Measurements from ENCODE around the gene DCAF8L2. TPM values are rescaled to one million over a fixed set of nuclear protein-coding genes. Genes with fewer than 3 reads are reported as not detected.
"Not testable (repeated sequence)": the region's sequence is repeated elsewhere in the genome, so short reads cannot be mapped to it uniquely, and the experiment has no call there.

DCAF8L2 gene
- total RNA-seq, 1 donor from 2014 or later = 0.62 TPM

- DNase-seq (ENCODE audit: low spot score) = no peak
- Mint-ChIP-seq H3K27ac (ENCODE audit: unreplicated experiment) (no peak overlapping the region), H3K27me3 (ENCODE audit: unreplicated experiment) (no peaks in the 10 kb centered on the region), H3K36me3 (ENCODE audit: low read depth, unreplicated experiment) (no peaks in the 10 kb centered on the region), H3K9me3 (ENCODE audit: unreplicated experiment) (no peaks in the 10 kb centered on the region), H3K4me1 (ENCODE audit: unreplicated experiment) (no peaks in the 10 kb centered on the region), H3K4me3 (ENCODE audit: unreplicated experiment) (no peak overlapping the region)
- no peak for TF ChIP-seq CTCF (IDR thresholded peaks at IDR 0.05; ENCODE audit: unreplicated experiment)
These were observed 138.1 kb downstream of the DCAF8L2 start for GRCh38 chrX:27728291-27728690.

DNA sequence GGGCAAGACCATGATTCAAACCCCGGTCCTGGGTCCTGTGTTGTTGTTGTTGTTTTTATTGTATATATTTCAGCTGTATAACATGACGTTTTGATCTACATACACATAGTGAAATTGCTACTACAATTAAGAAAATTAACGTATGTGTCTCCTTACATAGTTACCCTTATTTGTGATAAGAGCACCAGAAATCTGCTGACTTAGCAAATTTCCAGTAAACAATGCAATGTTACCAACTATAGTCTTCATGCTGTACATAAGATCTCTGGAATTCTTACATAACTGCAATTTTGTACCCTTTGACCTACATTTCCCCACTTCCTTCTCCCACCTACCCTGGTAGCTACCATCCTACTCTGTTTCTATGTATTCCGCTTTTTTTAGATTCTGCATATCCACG, 141.8 kb downstream of the DCAF8L2 start:
- Mint-ChIP-seq H3K36me3 (ENCODE audit: low read depth, unreplicated experiment) (no peaks in the 10 kb centered on the region), H3K27ac (ENCODE audit: unreplicated experiment) (no peak overlapping the region), H3K4me1 (ENCODE audit: unreplicated experiment) (no peaks in the 10 kb centered on the region), H3K9me3 (ENCODE audit: unreplicated experiment) (no peaks in the 10 kb centered on the region), H3K4me3 (ENCODE audit: unreplicated experiment) (no peak overlapping the region), H3K27me3 (ENCODE audit: unreplicated experiment) (no peaks in the 10 kb centered on the region)
- TF ChIP-seq CTCF (IDR thresholded peaks at IDR 0.05; ENCODE audit: unreplicated experiment) = no peak
- no peak for DNase-seq (ENCODE audit: low spot score)

DNA sequence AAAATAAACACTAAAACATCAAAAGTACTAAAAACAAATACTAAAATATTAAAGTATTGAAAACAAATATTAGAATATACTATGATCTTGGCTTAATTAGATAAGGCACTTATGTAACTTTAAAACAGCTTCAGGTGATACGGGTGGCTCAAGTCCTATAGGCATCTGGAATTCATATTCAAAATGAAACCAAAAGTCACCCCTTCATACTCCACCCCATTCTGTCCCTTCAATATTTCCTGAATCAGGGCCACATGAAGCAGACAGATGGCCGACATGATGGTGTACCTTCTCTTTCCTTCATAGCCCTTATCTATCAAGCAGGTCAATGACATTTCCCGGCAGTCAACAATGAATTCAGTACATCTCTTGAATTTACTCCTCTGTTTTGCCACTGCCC, 145.8 kb downstream of the DCAF8L2 start:
- no peaks in the 10 kb centered on the region for H3K27me3 Mint-ChIP-seq (ENCODE audit: unreplicated experiment)
- H3K36me3 Mint-ChIP-seq (ENCODE audit: low read depth, unreplicated experiment) = no peaks in the 10 kb centered on the region
- H3K4me1 Mint-ChIP-seq (ENCODE audit: unreplicated experiment) = no peaks in the 10 kb centered on the region
- DNase-seq (ENCODE audit: low spot score) = no peak
- TF ChIP-seq CTCF (IDR thresholded peaks at IDR 0.05; ENCODE audit: unreplicated experiment) = no peak
- H3K4me3 Mint-ChIP-seq (ENCODE audit: unreplicated experiment) = no peak overlapping the region
- no peak overlapping the region for H3K27ac Mint-ChIP-seq (ENCODE audit: unreplicated experiment)
- H3K9me3 Mint-ChIP-seq (ENCODE audit: unreplicated experiment) = no peaks in the 10 kb centered on the region

DNA sequence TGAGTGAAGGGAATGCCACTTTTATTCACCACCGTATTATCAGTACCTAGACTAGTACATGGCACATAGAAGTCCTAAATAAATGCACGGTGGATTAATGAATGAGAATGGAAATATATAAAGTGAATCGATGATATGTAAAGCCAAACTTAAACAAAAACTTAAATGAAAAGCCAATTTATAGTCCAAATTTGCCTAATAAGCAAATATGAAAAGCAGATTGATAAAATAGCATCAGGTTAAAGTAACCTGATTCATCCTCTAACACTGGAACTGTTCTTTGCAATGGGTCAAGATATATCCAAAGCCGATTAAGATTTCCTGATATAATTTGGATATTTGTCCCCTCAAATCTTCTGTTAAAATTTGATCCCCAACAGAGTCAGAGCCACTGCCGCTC, 150.8 kb downstream of the DCAF8L2 start:
- Mint-ChIP-seq H3K4me1 (ENCODE audit: unreplicated experiment) (peaks cover 2% of the 10 kb centered on the region), H3K4me3 (ENCODE audit: unreplicated experiment) (no peak overlapping the region), H3K36me3 (ENCODE audit: low read depth, unreplicated experiment) (no peaks in the 10 kb centered on the region), H3K27me3 (ENCODE audit: unreplicated experiment) (no peaks in the 10 kb centered on the region), H3K9me3 (ENCODE audit: unreplicated experiment) (no peaks in the 10 kb centered on the region), H3K27ac (ENCODE audit: unreplicated experiment) (no peak overlapping the region)
- TF ChIP-seq CTCF (IDR thresholded peaks at IDR 0.05; ENCODE audit: unreplicated experiment) = no peak
- no peak for DNase-seq (ENCODE audit: low spot score)

DNA sequence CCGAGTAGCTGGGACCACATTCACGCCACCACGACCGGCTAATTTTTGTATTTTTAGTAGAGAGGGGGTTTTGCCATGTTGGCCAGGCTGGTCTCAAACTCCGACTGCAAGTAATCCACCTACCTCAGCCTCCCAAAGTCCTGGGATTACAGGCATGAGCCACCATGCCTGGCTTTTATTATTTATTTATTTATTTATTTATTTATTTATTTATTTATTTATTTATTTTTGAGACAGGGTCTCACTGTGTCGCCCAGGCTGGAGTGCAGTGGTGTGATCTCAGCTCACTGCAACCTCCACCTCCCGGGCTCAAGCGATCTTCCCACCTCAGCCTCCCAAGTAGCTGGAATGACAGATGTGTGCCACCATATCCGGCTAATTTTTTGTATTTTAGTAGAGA, 153.4 kb downstream of the DCAF8L2 start:
- not testable (repeated sequence) for H3K27me3 Mint-ChIP-seq (ENCODE audit: unreplicated experiment); DNase-seq (ENCODE audit: low spot score); H3K4me1 Mint-ChIP-seq (ENCODE audit: unreplicated experiment)

GRCh38 chrX:27746516-27746915, 156.4 kb downstream of the DCAF8L2 start:
- peaks cover 2% of the 10 kb centered on the region for H3K4me1 Mint-ChIP-seq (ENCODE audit: unreplicated experiment)
- H3K27me3 Mint-ChIP-seq (ENCODE audit: unreplicated experiment) = no peaks in the 10 kb centered on the region
- H3K4me3 Mint-ChIP-seq (ENCODE audit: unreplicated experiment) = no peak overlapping the region
- DNase-seq (ENCODE audit: low spot score) = no peak
- H3K9me3 Mint-ChIP-seq (ENCODE audit: unreplicated experiment) = no peaks in the 10 kb centered on the region
- H3K36me3 Mint-ChIP-seq (ENCODE audit: low read depth, unreplicated experiment) = no peaks in the 10 kb centered on the region
- no peak for TF ChIP-seq CTCF (IDR thresholded peaks at IDR 0.05; ENCODE audit: unreplicated experiment)
- no peak overlapping the region for H3K27ac Mint-ChIP-seq (ENCODE audit: unreplicated experiment)

More for the DNA sequence above, 153.4 kb downstream of the DCAF8L2 start:
- H3K9me3 Mint-ChIP-seq (ENCODE audit: unreplicated experiment); H3K27ac Mint-ChIP-seq (ENCODE audit: unreplicated experiment); H3K36me3 Mint-ChIP-seq (ENCODE audit: low read depth, unreplicated experiment); H3K4me3 Mint-ChIP-seq (ENCODE audit: unreplicated experiment): not testable (repeated sequence)

GRCh38 chrX:27750298-27750697, 160.2 kb downstream of the DCAF8L2 start:
- H3K4me1 Mint-ChIP-seq (ENCODE audit: unreplicated experiment); H3K27ac Mint-ChIP-seq (ENCODE audit: unreplicated experiment); H3K9me3 Mint-ChIP-seq (ENCODE audit: unreplicated experiment); H3K4me3 Mint-ChIP-seq (ENCODE audit: unreplicated experiment); DNase-seq (ENCODE audit: low spot score); H3K36me3 Mint-ChIP-seq (ENCODE audit: low read depth, unreplicated experiment); H3K27me3 Mint-ChIP-seq (ENCODE audit: unreplicated experiment): not testable (repeated sequence)
